DLD1 (cell line): ENCODE data around the gene TRPC6.

ENCODE experiments used
- in situ Hi-C: cut with HindIII; loops from 2 replicates; pipeline ENCODE4 v1.10.0; 2017; ENCODE audit warnings: low sequenced_read_pairs

Gene TRPC6

DNA sequence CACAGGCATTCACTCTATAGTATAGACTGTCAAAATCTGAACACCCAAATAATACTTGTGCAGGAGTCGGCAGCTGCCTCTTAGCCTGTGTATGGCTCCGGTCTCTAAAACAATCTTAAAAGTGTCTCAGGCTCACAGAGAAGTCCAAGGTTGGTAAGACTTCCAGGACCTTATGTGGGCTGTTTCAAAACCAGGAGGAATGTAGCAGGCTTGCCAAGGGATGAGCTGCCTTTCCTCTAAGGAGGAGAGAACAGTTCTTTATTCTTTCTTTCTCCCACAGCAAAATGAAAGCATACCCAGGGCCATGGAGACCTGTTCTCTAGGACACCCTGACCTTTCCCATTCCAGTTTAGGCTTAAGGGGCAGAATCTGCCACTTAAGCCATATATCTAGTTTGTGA, 176.5 kb downstream of the TRPC6 start:
- in situ Hi-C loops = no loop called here
